Posterior vena cava (tissue), 2 donors: Measurements from ENCODE around the gene HIC2. TPM values are rescaled to one million over a fixed set of nuclear protein-coding genes. Genes with fewer than 3 reads are reported as not detected.
"Not testable (repeated sequence)": the region's sequence is repeated elsewhere in the genome, so short reads cannot be mapped to it uniquely, and the experiment has no call there.

ENCODE experiments used
- DNase-seq: peaks from one replicate; pipeline ENCODE4 v3.0.0-alpha.2; 2020; ENCODE audit warnings: low spot score
- intact Hi-C, 2 donors: fragments of 100-400 bp; cut with DNase I; formaldehyde crosslinking; loops; one replicate each; pipeline versions ENCODE4 v1.14.1 to v1.14.2; 2022 to 2023
- long read RNA-seq, 2 donors: library from polyadenylated mRNA; unstranded; transcript quantifications; one replicate each; pipeline ENCODE4 v2.0.0, GENCODE V29; 2020 to 2021
- total RNA-seq, 2 donors: library from RNA; stranded (reverse); fragmentation: NEBNext Ultra II Directional; extraction: Animal tissue kit (Norgen Biotek cat#: 25700); gene quantifications; one replicate each; pipeline ENCODE4 v1.2.1, GENCODE V29; 2021
- donor health status: DM: yes; HTN: yes; CAD: no.
- donor health status: DM: yes; HTN: yes; CAD: no.

The HIC2 gene
- 1 to 10 TPM; 3.3 to 3.8 TPM for total RNA-seq
- long read RNA-seq, donor 1, partial matches to known transcripts, result 0 of 3 reads
- long read RNA-seq, donor 1, other reads (novel, unspliced or antisense), result 3 of 3 reads
- long read RNA-seq, donor 2, partial matches to known transcripts, result 0 of 8 reads
- long read RNA-seq, donor 2, other reads (novel, unspliced or antisense), result 8 of 8 reads

GRCh38 chr22:21417227-21417746, at the start of gene HIC2:
Gene HIC2 (plus strand): TSS chr22:21417371. CDS start chr22:21442832, 25,461 bp downstream.
- intact Hi-C loops, DNase-seq: not testable (repeated sequence)

GRCh38 chr22:21368603-21369310, 48.4 kb upstream of the HIC2 start:
- DNase-seq, result peak; percentile 35
- intact Hi-C loops, result not testable (repeated sequence)

- DNase-seq, intact Hi-C loops: not testable (repeated sequence)
These were observed 41.3 kb upstream of the HIC2 start for GRCh38 chr22:21375880-21376279.

- DNase-seq, intact Hi-C loops: not testable (repeated sequence)
These were observed 33.3 kb upstream of the HIC2 start, which contains the start of gene RIMBP3B for GRCh38 chr22:21383701-21384467. Gene RIMBP3B (plus strand): TSS chr22:21383751. CDS start chr22:21383859, 108 bp downstream.

GRCh38 chr22:21384468-21385357, 32.5 kb upstream of the HIC2 start:
- intact Hi-C loops, DNase-seq: not testable (repeated sequence)

- intact Hi-C loops, DNase-seq: not testable (repeated sequence)
These were observed 27.7 kb upstream of the HIC2 start for GRCh38 chr22:21389480-21389879.

- intact Hi-C loops, DNase-seq: not testable (repeated sequence)
These were observed 27.2 kb upstream of the HIC2 start for GRCh38 chr22:21390013-21390412.

- DNase-seq, intact Hi-C loops: not testable (repeated sequence)
These were observed 22.6 kb upstream of the HIC2 start for GRCh38 chr22:21394613-21395012.

- intact Hi-C loops, DNase-seq: not testable (repeated sequence)
These were observed 15.8 kb upstream of the HIC2 start for GRCh38 chr22:21401197-21401969.

GRCh38 chr22:21402763-21403314, 14.3 kb upstream of the HIC2 start:
- intact Hi-C loops, result not testable (repeated sequence)

GRCh38 chr22:21407139-21407538, 10.0 kb upstream of the HIC2 start:
- peak; percentile 1 for DNase-seq
- intact Hi-C loops, result not testable (repeated sequence)

More at GRCh38 chr22:21402763-21403314, 14.3 kb upstream of the HIC2 start:
- not testable (repeated sequence) for DNase-seq

- DNase-seq, intact Hi-C loops: not testable (repeated sequence)
These were observed 9.4 kb upstream of the HIC2 start for GRCh38 chr22:21407792-21408191.

GRCh38 chr22:21416375-21416774, 796 bp upstream of the HIC2 start:
- intact Hi-C loops, DNase-seq: not testable (repeated sequence)

GRCh38 chr22:21417853-21418252, 682 bp downstream of the HIC2 start:
- peak; percentile 75 for DNase-seq
- intact Hi-C loops, result not testable (repeated sequence)

- intact Hi-C loops, result not testable (repeated sequence)
- DNase-seq, result peak; percentile 66
These were observed 1.9 kb downstream of the HIC2 start for GRCh38 chr22:21418974-21419638.

GRCh38 chr22:21420180-21420763, 3.1 kb downstream of the HIC2 start:
- DNase-seq, intact Hi-C loops: not testable (repeated sequence)
